Liver (tissue), 9 donors: ENCODE measurements around the gene UGT1A4. TPM values are rescaled to one million over a fixed set of nuclear protein-coding genes. Genes with fewer than 3 reads are reported as not detected.

ENCODE experiments used
- DNase-seq: peaks from one replicate; pipeline ENCODE4 v3.0.0-alpha.2; 2017; ENCODE audit warnings: low spot score
- H3K27ac ChIP-seq, 2 donors: one replicate each; pipeline ENCODE4 v1.7.0; 2013; ENCODE audit warnings: inconsistent platforms in 2 of 2, low read length in 2 of 2, control low read depth in 1 of 2, low read depth in 1 of 2, mild to moderate bottlenecking in 1 of 2
- H3K27me3 ChIP-seq, 4 donors: one replicate each; pipeline versions ENCODE4 v1.6.1 to v1.7.0; 2013; ENCODE audit warnings: low read length in 3 of 4, inconsistent platforms in 1 of 4, mild to moderate bottlenecking in 1 of 4, moderate library complexity in 1 of 4; ENCODE audit not compliant: control insufficient read depth in 4 of 4, insufficient read depth in 4 of 4
- H3K36me3 ChIP-seq, 4 donors: one replicate each; pipeline versions ENCODE4 v1.6.1 to v1.7.0; 2013; ENCODE audit warnings: low read length in 3 of 4, mild to moderate bottlenecking in 3 of 4, low read depth in 1 of 4, moderate library complexity in 1 of 4; ENCODE audit not compliant: control insufficient read depth in 4 of 4, insufficient read depth in 3 of 4
- H3K4me1 ChIP-seq, 4 donors: one replicate each; pipeline versions ENCODE4 v1.6.1 to v1.7.0; 2013; ENCODE audit warnings: low read length in 3 of 4, mild to moderate bottlenecking in 3 of 4, moderate library complexity in 1 of 4; ENCODE audit not compliant: control insufficient read depth in 4 of 4, insufficient read depth in 4 of 4
- H3K4me3 ChIP-seq, 3 donors: one replicate each; pipeline versions ENCODE4 v1.6.1 to v1.7.0; 2013; ENCODE audit warnings: low read length in 3 of 3, control low read depth in 1 of 3, low read depth in 1 of 3, mild to moderate bottlenecking in 1 of 3
- H3K9ac ChIP-seq, 2 donors: one replicate each; pipeline ENCODE4 v1.7.0; 2013; ENCODE audit warnings: low read length in 2 of 2, mild to moderate bottlenecking in 2 of 2, moderate library complexity in 2 of 2, control low read depth in 1 of 2, low read depth in 1 of 2
- H3K9me3 ChIP-seq, 4 donors: one replicate each; pipeline versions ENCODE4 v1.6.1 to v1.7.0; 2013; ENCODE audit warnings: low read length in 3 of 4; ENCODE audit not compliant: control insufficient read depth in 4 of 4
- ATF3 ChIP-seq: IDR thresholded peaks from 2 replicates; pipeline ENCODE4 v1.6.1; 2016; ENCODE audit warnings: antibody characterized with exemption
- CTCF ChIP-seq: fragments of 150-350 bp; IDR thresholded peaks from 2 replicates; pipeline ENCODE4 v1.5.1; 2017; ENCODE audit warnings: improper control_type of control experiment, low read depth, low read length; ENCODE audit not compliant: missing input control
- EGR1 ChIP-seq, 2 donors: IDR thresholded peaks; 2 replicates each; pipeline ENCODE4 v1.6.1; 2016 to 2018; ENCODE audit warnings: antibody characterized with exemption in 2 of 2, low read depth in 2 of 2
- FOXA1 ChIP-seq: IDR thresholded peaks from 2 replicates; pipeline ENCODE4 v1.6.1; 2016; ENCODE audit warnings: antibody characterized with exemption
- FOXA2 ChIP-seq: IDR thresholded peaks from 2 replicates; pipeline ENCODE4 v1.6.1; 2016; ENCODE audit warnings: antibody characterized with exemption
- GABPA ChIP-seq, 2 donors: IDR thresholded peaks in 1 of 2; conservative IDR thresholded peaks in 1 of 2; 2 replicates each; pipeline ENCODE4 v1.6.1; 2016; ENCODE audit warnings: antibody characterized with exemption in 2 of 2, mild to moderate bottlenecking in 1 of 2, moderate library complexity in 1 of 2
- HNF4A ChIP-seq, 2 donors: conservative IDR thresholded peaks; 2 replicates each; pipeline ENCODE4 v1.6.1; 2016; ENCODE audit warnings: antibody characterized with exemption in 2 of 2, mild to moderate bottlenecking in 2 of 2
- HNF4G ChIP-seq: IDR thresholded peaks from 2 replicates; pipeline ENCODE4 v1.6.1; 2016; ENCODE audit warnings: antibody characterized with exemption
- JUND ChIP-seq, 2 donors: IDR thresholded peaks; 2 replicates each; pipeline ENCODE4 v1.6.1; 2016; ENCODE audit warnings: antibody characterized with exemption in 2 of 2
- MAX ChIP-seq: IDR thresholded peaks from 2 replicates; pipeline ENCODE4 v1.6.1; 2016; ENCODE audit warnings: antibody characterized with exemption
- NR2F2 ChIP-seq: IDR thresholded peaks from 2 replicates; pipeline ENCODE4 v1.6.1; 2016; ENCODE audit warnings: antibody characterized with exemption
- RAD21 ChIP-seq, 2 donors: IDR thresholded peaks; 2 replicates each; pipeline ENCODE4 v1.6.1; 2016; ENCODE audit warnings: antibody characterized with exemption in 2 of 2, mild to moderate bottlenecking in 2 of 2
- REST ChIP-seq: IDR thresholded peaks from 2 replicates; pipeline ENCODE4 v1.6.1; 2016; ENCODE audit warnings: antibody characterized with exemption, mild to moderate bottlenecking
- RXRA ChIP-seq, 2 donors: IDR thresholded peaks; 2 replicates each; pipeline ENCODE4 v1.6.1; 2017 to 2018; ENCODE audit warnings: antibody characterized with exemption in 2 of 2, mild to moderate bottlenecking in 1 of 2
- SP1 ChIP-seq: IDR thresholded peaks from 2 replicates; pipeline ENCODE4 v1.6.1; 2018; ENCODE audit warnings: antibody characterized with exemption, mild to moderate bottlenecking
- TAF1 ChIP-seq: conservative IDR thresholded peaks from 2 replicates; pipeline ENCODE4 v1.6.1; 2016; ENCODE audit warnings: antibody characterized with exemption, mild to moderate bottlenecking
- YY1 ChIP-seq: IDR thresholded peaks from 2 replicates; pipeline ENCODE4 v1.6.1; 2016; ENCODE audit warnings: antibody characterized with exemption, mild to moderate bottlenecking
- ZBTB33 ChIP-seq: IDR thresholded peaks from 2 replicates; pipeline ENCODE4 v1.6.1; 2016; ENCODE audit warnings: antibody characterized with exemption
- WGBS: extraction: QIAGEN DNeasy Blood & Tissue Kit; methylation state at CpG from one replicate; pipeline ENCODE4 v1.1.7; 2013; 5-methylcytosine and 5-hydroxymethylcytosine counted together
- polyA plus RNA-seq, 2 donors: library from polyadenylated mRNA; stranded (reverse) in 1 of 2; unstranded in 1 of 2; fragments of 200-250 nt in 1 of 2; fragments of >200 nt in 1 of 2; fragmentation: Nextera tagmentation in 1 of 2; extraction: Ambion mirVana in 1 of 2; gene quantifications; one replicate each; pipeline versions ENCODE4 v1.2.1 to v1.2.3, GENCODE V29; 2013 to 2015
- total RNA-seq, 2 donors: library from RNA; depleted of rRNA; stranded (reverse); fragments of >200 nt; gene quantifications; one replicate each; pipeline ENCODE4 v1.2.3, GENCODE V29; 2014
- donor health status: healthy.
- donor health status: healthy.
- donor health status: healthy.
- donor health status: healthy.
- donor health status: healthy.

Gene UGT1A4
- total and polyA plus RNA-seq, 4 donors: 103 to 446 (median 136) TPM; not detected in 1

- Histone ChIP-seq H3K27me3 (no peaks in the 10 kb centered on the region), H3K4me1 (peaks cover 18 to 34% (median 24%) of the 10 kb centered on the region in 4 donors), H3K9ac (peak overlapping the region in 1 of 2 donors; percentile 16), H3K4me3 (no peak overlapping the region), H3K27ac (peak overlapping the region; percentile 80 to 87), H3K36me3 (no peaks in the 10 kb centered on the region), H3K9me3 (no peaks in the 10 kb centered on the region)
- 27% methylated on average over 4 of the region's 4 CpGs for WGBS
- TF ChIP-seq RXRA (IDR thresholded peaks at IDR 0.05) (peak; percentile 93 to 99), TAF1 (no peak), GABPA (IDR thresholded peaks at IDR 0.05 in 1 of 2, conservative IDR thresholded peaks at IDR 0.05 in 1 of 2) (peak in 1 of 2 donors; percentile 42), ZBTB33 (peak; percentile 85), SP1 (peak; percentile 94), HNF4A (conservative IDR thresholded peaks at IDR 0.05) (peak; percentile 89 to 92), YY1 (peak; percentile 90), MAX (peak; percentile 78), FOXA2 (peak; percentile 78), FOXA1 (peak; percentile 80), REST (peak; percentile 76), ATF3 (peak; percentile 58), EGR1 (IDR thresholded peaks at IDR 0.05; ENCODE audit: low read depth in 2 of 2) (peak in 1 of 2 donors; percentile 81), CTCF (no peak), HNF4G (peak; percentile 56), NR2F2 (peak; percentile 29), RAD21 (IDR thresholded peaks at IDR 0.05) (peak; percentile 63 to 72), JUND (IDR thresholded peaks at IDR 0.05) (peak in 1 of 2 donors; percentile 64)
- DNase-seq: no peak
These were observed 12.5 kb upstream of the UGT1A4 start for GRCh38 chr2:233705911-233706506.
